ENCODE data around the gene FAM241A.

- no peak for TF ChIP-seq CTCF (IDR thresholded peaks at IDR 0.05)
- TF ChIP-seq EZH2 (IDR thresholded peaks at IDR 0.05), result no peak
These were observed 17.5 kb upstream of the FAM241A start for GRCh38 chr4:112127803-112128202.

All from neural progenitor cell (in vitro differentiated cells).